Posterior vena cava (tissue), 2 donors: ENCODE data around the gene TPD52L2. TPM values are rescaled to one million over a fixed set of nuclear protein-coding genes. Genes with fewer than 3 reads are reported as not detected.
"Not testable (repeated sequence)": the region's sequence is repeated elsewhere in the genome, so short reads cannot be mapped to it uniquely, and the experiment has no call there.

Experiments
- DNase-seq: peaks from one replicate; pipeline ENCODE4 v3.0.0-alpha.2; 2020; ENCODE audit warnings: low spot score
- intact Hi-C, 2 donors: fragments of 100-400 bp; cut with DNase I; formaldehyde crosslinking; loops; one replicate each; pipeline versions ENCODE4 v1.14.1 to v1.14.2; 2022 to 2023
- total RNA-seq, 2 donors: library from RNA; stranded (reverse); fragmentation: NEBNext Ultra II Directional; extraction: Animal tissue kit (Norgen Biotek cat#: 25700); gene quantifications; one replicate each; pipeline ENCODE4 v1.2.1, GENCODE V29; 2021
- donor health status: DM: yes; HTN: yes; CAD: no.
- donor health status: DM: yes; HTN: yes; CAD: no.

TPD52L2 gene
- total RNA-seq, 2 donors from 2014 or later: 113 to 132 TPM

- intact Hi-C loops, DNase-seq: not testable (repeated sequence)
These were observed 51.4 kb downstream of the TPD52L2 start for GRCh38 chr20:63916371-63916939.

GRCh38 chr20:63917811-63918210 lies 52.7 kb downstream of the TPD52L2 start:
- DNase-seq: no peak
- intact Hi-C loops: no loop called here

DNA sequence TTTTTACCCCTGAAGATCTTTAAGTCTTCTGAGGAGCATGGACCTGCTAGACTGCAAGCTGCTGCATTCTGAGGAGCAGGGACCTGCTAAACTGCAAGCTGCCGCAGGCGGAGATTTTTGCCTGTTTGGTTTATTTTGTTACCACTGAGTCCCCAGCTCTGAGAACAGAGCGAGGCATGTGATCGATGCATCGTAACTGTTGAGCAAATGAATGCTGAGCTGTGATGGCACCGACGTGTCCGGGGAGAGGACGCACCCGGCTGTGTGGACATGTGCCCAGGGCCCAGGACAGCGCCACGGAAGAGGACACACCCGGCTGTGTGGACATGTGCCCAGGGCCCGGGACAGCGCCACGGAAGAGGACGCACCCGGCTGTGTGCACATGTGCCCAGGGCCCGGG lies 54.1 kb downstream of the TPD52L2 start:
- no peak for DNase-seq
- intact Hi-C loops: no loop called here

DNA sequence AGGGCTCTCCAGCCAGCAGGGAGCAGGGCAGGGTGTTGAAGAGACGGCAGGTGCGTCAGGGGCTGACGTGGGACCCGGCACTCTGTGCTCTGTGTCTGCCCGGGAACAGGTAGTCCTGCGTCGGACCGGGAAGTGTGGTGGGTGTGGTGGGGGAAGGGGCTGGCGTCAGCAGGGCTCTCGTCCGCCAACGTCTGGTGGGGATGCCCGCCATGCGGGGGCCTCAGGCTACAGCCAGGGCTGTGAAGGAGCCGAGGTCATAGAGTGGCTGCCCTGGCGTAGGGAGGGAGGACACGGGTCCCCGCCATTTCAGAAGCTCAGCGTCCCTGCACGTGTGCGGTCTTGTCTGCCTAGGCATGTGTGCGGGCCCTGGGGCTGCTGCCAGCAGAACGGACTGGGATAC lies 55.2 kb downstream of the TPD52L2 start:
- DNase-seq: no peak
- intact Hi-C loops: no loop called here

DNA sequence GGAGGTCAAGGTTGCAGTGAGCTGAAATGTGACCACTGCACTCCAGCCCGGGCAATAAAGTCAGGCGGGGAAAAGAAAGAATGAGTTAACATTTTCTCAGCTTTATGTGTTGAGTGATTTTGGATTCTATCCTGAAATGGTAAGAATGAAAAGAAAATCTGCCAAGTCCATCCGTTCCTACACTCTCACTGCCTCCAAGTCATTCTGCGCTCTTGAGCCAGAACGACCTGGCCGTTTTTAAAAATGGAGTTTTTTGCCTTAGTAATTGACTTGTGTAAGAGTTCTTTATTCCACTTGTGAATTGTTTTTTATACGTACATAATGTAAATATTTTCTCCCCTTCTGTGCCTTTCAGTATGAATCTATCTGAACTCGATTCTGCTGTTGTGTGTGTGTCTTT lies 58.6 kb downstream of the TPD52L2 start:
- no peak for DNase-seq
- intact Hi-C loops: no loop called here

DNA sequence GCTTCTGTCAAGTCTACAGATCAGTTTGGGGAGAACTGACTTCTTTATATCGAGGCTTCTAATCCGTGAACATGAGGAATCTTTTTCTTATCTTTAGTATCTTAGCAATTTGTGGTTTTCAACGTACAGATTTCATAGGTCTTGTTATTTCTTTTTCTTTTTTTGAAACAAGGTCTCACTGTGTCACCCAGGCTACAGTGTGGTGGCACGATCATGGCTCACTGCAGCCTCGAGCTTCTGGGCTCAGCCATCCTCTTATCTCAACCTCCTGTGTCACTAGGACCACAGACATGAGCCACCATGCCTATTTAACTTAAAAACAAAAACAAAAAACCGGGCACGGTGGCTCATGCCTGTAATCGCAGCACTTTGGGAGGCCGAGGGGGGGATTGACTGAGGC lies 59.2 kb downstream of the TPD52L2 start:
- intact Hi-C loops: no loop called here
- DNase-seq: no peak

- DNase-seq: no peak
- intact Hi-C loops: no loop called here
These were observed 61.2 kb downstream of the TPD52L2 start for GRCh38 chr20:63926298-63926697.

GRCh38 chr20:63929071-63929470 lies 64.0 kb downstream of the TPD52L2 start:
- no peak for DNase-seq
- intact Hi-C loops: no loop called here

DNA sequence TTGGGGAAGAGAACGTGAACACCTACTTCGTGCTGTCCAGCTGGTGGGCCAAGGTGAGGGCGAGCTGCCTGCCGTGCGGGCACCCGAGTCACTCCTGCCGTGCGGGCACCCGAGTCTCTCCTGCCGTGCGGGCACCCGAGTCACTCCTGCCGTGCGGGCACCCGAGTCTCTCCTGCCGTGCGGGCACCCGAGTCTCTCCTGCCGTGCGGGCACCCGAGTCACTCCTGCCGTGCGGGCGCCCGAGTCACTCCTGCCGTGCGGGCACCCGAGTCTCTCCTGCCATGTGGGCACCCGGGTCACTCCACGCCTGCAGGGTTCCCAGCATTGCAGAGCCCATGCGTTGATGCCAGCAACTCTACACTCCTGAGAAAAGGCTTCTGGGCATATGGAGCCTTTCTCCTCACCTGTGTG lies 64.4 kb downstream of the TPD52L2 start:
- DNase-seq, intact Hi-C loops: not testable (repeated sequence)

DNA sequence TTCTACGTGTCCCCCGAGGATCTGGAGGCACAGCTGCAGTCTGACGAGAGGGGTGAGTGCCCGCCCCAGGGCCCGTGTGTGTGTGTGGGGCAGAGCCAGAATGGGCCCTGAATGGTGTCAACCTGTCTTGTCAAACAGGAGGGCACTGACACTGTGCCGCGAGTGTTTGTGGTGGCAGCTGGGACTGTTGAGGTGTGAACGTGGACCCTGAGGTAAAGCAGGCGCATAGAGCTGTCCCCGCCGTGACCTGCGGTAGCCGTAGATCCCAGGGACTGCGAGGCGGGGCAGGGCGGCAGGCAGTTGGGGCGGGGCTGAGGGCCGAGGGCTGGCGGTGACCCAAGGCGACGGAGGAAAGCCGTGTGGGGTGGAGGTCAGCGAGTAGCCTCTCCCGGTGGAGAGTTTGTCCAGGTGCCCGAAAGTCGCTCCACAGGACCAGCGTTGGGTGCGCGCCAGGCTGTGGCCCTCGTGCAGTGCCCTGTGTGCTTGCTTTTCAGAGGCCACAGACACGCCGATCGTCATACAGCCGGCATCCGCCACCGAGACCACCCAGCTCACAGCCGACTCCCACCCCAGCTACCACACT lies 66.0 kb downstream of the TPD52L2 start:
- intact Hi-C loops: no loop called here
- DNase-seq: no peak

DNA sequence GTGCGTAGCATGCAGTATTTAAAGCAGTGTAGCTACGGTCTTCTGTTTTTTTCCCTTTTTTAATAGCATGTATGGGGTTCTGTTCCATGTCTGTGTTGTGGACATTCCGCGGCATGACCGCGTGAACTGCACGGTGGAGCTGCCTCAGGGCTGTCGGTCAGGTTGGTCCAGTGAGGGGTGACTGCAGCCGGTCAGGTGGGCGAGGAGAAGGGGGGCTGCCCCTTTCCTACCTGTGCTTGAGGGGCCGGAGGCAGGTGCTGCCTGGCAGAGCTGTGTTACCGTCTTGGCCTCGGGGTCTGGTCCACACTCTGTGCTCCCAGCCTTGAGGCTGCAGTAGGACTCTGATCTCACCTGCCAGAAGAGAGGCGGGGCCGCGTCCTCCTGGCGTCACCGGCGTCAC lies 66.7 kb downstream of the TPD52L2 start:
- DNase-seq: no peak
- intact Hi-C loops: no loop called here

GRCh38 chr20:63932606-63933160 lies 67.6 kb downstream of the TPD52L2 start:
- DNase-seq: no peak
- intact Hi-C loops: no loop called here

GRCh38 chr20:63933646-63934045 lies 68.6 kb downstream of the TPD52L2 start:
- intact Hi-C loops: no loop called here
- DNase-seq: no peak

- no peak for DNase-seq
These were observed 69.4 kb downstream of the TPD52L2 start for GRCh38 chr20:63934271-63935068.

GRCh38 chr20:63935447-63935846 lies 70.4 kb downstream of the TPD52L2 start:
- no peak for DNase-seq
- intact Hi-C loops: no loop called here

More at GRCh38 chr20:63934271-63935068, 69.4 kb downstream of the TPD52L2 start:
- intact Hi-C loops: no loop called here

DNA sequence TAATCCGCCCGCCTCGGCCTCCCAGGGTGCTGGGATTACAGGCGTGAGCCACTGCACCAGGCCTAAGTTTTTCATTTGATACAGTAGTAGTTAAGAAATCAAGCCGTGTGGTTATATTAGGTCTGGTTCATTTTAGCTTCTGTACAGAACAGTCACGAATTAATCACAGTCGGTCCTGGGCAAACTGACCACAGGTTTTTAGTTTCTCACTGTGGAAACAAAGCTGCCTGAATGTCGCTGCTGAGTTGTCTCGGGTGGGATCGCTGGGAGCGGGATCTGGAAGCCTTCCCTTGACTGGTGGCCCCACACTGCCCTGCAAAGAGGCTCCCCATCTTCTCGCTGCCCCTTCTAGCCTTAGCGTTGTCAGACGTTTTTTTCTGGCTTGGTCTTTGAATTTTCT lies 72.5 kb downstream of the TPD52L2 start:
- intact Hi-C loops: no loop called here
- no peak for DNase-seq

DNA sequence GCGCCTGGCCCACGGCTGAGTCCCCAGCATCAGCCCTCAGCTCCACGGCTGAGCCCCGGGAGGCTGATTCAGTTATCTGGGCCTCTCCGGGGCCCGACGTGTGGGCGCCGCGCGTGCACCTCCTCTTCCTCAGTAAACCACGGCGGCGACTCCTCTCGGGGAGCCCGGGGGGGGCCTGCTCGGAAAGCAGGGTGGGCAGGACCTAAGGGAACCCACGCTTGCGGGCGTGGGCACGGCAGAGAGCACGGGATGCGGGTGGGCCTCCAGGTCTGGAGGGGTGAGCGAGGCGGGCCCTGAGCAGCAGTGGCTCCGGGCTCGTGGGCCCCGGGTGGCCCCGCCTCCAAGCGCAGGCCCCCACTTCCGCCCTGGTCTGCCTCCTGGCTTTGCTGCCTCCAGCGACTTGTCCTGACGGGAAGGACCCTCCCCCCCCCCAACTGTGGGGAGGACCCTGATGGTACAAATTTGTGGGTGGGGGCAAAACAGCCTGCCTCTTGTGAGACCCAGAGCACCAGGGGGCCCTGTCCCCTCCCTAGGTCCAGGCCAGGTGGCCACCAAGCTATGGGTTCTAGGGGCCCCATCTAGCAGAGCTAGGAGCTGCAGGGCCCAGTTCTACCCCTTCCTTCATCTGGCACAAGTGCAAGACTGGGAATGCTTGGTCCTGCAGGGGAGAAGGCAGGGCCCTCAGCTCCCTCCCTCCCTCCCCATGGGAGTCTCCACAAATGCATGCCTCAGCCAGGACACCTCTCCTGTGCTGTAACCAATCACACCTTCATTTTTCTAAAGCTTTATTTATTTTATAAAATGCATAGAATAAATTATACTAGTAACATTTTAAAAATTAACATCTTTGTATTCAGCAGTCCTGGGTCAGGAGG lies 74.2 kb downstream of the TPD52L2 start:
- DNase-seq: peak; percentile 81
- intact Hi-C loops: no loop called here

- no peak for DNase-seq
- intact Hi-C loops: no loop called here
These were observed 75.0 kb downstream of the TPD52L2 start for GRCh38 chr20:63940071-63940471.

DNA sequence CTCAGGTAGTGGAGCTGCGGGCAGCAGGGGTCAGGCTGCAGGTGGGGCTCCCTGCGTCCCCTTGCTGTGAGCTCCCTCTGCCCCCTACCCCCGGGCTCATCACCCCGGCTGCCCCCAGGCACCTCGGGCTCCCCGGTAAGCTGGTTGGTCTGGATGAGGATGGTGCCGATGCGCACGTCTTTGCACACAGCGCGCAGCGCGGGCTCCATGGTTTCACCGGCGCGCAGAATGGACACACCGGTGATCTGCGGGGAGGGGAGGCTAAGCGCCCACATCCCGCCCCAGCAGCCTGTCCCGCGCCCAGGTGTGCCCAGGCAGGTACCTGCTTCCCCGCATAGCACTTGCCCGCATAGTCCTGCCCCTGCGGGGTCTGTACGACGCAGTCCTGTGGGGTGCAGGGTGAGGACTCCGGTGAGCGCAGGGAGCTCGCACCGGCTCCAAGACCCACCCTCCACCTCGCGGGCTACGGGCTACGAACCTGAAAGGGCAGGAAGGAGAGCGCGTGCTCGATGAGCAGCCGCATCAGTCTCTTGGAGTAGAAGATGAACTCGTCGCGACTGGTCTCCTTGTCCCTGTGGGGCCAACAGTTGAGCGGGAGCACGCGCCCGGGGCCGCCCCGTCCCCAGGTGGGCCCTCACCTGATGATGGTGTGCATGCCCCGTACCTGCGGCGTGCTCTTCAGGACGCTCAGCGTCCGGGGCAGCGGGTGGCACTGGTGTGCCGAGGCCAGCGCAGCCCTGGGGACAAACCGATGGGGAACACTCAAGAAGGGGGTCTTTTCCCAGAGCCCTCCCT lies 75.6 kb downstream of the TPD52L2 start:
- intact Hi-C loops: no loop called here
- peak; percentile 77 for DNase-seq
